Measurements from ENCODE around the gene CSTF1.
"Not testable (repeated sequence)": the region's sequence is repeated elsewhere in the genome, so short reads cannot be mapped to it uniquely, and the experiment has no call there.

CSTF1 gene

GRCh38 chr20:56371977-56372376 lies 20.5 kb upstream of the CSTF1 start:
- DNase-seq = no peak

DNA sequence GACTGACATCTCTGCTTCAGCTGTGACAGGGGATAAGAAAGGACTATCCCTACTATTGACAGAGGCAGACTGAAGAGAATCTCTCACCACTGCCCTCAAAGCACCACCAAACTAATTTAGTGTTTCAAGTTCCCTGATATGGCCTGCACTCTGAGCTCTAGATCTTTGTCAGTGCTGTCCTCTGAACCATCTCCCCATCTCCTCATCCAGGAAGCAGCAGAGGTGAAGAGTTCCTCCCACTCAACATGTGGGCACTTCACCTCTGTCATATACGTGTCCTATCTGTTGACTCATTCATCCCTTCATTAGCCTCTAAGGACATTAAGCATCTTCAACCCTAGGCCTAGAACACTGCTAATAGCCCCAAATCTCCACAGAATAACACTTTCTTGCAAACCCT lies 19.6 kb upstream of the CSTF1 start:
- no peak for DNase-seq

DNA sequence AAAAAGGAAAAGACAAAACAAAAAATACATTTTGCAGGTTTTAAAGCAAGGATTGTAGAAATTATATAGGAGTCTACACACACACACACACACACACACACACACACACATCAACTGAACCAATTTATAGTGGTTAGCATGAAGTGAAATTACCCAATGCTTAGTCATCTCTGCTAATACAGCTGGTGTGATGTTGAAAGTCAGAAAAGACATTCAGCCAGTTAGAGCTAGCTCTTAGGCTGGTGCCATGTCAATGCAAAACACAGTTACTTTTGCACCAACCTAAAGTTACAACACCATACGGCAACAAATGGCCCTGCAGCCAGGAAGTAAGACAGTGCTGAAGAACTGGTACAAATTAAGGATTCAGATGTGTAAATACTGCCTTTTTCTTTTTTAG lies 18.5 kb upstream of the CSTF1 start:
- peak; percentile 88 for DNase-seq

DNA sequence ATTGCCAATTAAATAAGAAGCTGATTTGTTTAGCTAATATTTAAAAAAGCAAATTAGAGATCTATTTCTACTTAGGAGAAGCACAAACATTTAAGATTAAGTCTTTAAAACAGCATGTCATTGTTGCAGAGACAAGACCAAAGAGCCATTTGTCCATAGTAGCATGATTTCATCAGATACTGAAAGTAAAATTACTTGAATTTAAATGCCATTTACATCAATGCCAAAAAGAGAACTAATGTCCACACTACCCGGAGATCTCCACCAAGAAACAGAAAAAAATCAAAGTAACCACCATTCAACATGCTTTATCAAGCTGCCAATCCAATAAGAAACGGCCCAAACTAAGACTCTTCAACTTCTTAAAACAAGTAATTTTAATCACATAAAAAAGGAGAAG lies 16.1 kb upstream of the CSTF1 start:
- DNase-seq = no peak

DNA sequence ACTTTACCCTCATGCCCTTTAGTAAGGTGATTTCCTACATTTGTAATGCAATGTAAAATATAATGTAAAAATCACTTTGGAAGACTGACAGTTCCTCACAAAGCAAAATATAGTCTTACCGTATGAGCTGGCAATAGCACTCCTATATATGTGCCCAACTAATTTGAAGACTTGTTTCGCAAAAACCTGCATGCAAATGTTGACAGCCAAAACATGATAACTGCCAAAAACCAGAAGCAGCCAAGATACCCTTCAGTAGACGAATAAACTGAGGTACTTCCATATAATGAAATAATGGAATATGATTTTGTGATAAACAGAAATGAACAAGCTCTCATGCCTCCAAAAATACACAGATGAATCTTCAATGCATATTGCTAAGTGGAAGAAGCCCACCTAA lies 14.1 kb upstream of the CSTF1 start:
- no peak for DNase-seq

DNA sequence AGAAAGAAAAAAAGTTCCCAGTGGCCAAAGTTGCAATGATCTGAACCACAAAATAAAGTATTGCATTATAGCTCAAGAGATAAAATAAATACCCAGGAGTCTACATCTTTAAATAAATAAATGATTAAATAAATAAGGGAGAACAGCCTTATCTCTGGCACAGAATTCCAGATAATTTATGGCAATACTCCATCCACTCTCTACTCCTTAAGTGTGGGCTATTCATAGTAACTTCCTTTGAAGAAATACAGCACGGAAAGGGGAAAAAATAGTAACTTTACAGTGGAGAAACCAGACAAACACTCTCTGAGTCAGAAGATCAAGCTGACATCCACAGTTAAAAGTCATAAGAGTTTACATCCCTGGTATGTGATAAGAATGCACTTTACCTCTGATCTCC lies 12.1 kb upstream of the CSTF1 start:
- DNase-seq = no peak

DNA sequence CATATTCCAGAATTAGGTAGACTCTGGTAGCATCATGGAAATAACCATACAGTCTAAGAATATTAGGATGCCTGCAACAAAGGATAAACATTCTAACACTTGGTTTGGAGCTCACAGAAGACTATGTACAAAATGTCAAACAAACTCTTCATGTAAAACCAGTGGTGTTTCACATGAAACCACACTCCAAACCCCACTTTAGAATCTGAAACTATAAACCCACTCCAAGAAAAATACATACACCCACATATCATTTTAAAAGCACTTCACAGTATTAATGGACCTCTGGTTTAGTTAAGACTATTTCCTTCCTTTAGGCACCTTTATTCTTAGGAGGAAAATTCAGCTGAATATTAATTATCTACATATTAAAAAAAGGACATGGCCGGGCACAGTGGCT lies 10.9 kb upstream of the CSTF1 start:
- no peak for DNase-seq

DNA sequence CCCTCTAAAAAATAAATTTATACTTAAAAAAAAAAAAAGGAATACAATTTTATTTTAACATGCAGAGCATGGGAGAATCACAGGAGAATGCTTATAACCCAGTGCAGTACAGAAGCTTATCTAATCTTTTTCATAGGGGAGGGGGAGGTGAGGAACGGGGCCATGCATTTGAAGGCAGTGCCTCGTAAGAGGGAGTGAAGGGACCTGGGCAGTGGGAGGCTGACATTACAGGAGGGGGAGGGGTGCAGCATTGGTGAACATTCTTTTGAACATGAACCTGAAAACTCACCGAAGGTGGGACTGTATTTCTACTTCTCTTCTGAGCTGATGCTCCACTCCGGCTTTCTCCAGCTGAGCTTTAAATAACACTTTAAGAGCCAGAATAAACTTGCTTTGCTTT lies 9.7 kb upstream of the CSTF1 start:
- no peak for DNase-seq

GRCh38 chr20:56383334-56383733 lies 9.1 kb upstream of the CSTF1 start:
- no peak for DNase-seq

DNA sequence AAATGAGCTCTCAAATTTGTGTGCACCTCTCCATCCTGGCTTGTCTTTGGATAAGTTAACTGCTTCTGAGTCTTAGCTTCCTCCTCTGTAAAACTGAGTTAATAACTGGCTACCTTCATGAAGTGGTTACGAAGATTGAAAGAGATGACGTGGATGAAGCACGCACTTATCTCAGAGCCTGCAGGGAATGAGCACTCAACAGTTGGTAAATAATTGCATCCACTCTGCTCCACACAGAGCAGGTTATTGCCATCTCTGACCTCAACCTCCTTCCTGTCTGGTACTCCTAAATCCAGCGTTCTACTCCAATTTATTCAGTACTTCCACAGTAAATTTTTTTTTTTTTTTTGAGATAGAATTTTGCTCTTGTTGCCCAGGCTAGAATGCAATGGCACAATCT lies 7.3 kb upstream of the CSTF1 start:
- no peak for DNase-seq

- DNase-seq = no peak
Observed at GRCh38 chr20:56386219-56386618, 6.2 kb upstream of the CSTF1 start.

GRCh38 chr20:56388882-56389281 lies 3.6 kb upstream of the CSTF1 start:
- no peak for DNase-seq

DNA sequence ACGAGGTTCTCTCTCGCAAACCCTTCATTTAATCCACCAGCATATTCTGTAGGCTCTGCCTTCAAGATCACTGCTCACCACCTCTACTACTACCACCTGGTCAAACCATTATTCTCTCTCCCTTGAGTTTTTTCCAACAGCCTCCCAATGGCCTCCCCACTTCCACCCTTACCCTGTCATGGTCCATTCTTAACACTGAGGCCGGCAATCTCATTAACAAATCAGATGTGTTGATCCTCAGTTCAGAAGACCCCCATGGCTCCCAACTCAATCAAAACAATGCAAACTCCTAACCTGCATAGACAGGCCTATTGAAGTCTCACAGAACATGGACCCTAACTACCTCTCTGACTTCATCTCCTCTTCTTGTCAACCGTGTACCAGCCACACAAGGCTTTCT lies 2.6 kb upstream of the CSTF1 start:
- no peak for DNase-seq

- not testable (repeated sequence) for DNase-seq
Observed at GRCh38 chr20:56390396-56390795, 2.0 kb upstream of the CSTF1 start.

GRCh38 chr20:56391037-56391436 lies 1.4 kb upstream of the CSTF1 start:
- DNase-seq = no peak

GRCh38 chr20:56391596-56392131 lies 781 bp upstream of the CSTF1 start:
- DNase-seq = peak; percentile 43

- DNase-seq = peak; percentile 55
Observed at GRCh38 chr20:56392881-56393482, 537 bp downstream of the CSTF1 start.

- DNase-seq = no peak
Observed at GRCh38 chr20:56393653-56394052, 1.2 kb downstream of the CSTF1 start.

- DNase-seq = no peak
Observed at GRCh38 chr20:56395166-56395565, 2.7 kb downstream of the CSTF1 start.

- DNase-seq = peak; percentile 90
Observed at GRCh38 chr20:56400001-56400640, 7.7 kb downstream of the CSTF1 start.

GRCh38 chr20:56403465-56403864 lies 11.0 kb downstream of the CSTF1 start:
- DNase-seq = no peak

DNA sequence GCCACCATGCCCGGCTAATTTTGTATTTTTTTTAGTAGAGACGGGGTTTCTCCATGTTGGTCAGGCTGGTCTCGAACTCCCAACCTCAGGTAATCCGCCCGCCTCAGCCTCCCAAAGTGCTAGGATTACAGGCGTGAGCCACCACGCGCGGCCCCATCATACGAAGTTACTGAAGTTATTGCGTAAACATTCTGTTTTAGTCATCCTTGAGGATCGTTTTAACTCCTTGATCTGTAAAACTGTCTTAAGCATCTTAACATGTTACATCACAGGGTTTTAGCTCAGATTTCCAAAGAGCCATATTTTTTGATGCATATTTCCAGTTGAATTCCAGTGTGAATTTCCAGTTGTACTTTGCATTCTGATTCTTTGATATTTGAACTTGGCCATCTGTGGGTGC lies 12.9 kb downstream of the CSTF1 start:
- not testable (repeated sequence) for DNase-seq

GRCh38 chr20:56406910-56407309 lies 14.5 kb downstream of the CSTF1 start:
- DNase-seq = no peak

GRCh38 chr20:56409521-56409920 lies 17.1 kb downstream of the CSTF1 start:
- peak; percentile 56 for DNase-seq

- DNase-seq = no peak
Observed at GRCh38 chr20:56409956-56410355, 17.5 kb downstream of the CSTF1 start.
